Measurements from ENCODE around the gene CNN2.
A peak's percentile ranks its signal among the peaks of the same experiment; 100 is the strongest.

CNN2 gene

DNA sequence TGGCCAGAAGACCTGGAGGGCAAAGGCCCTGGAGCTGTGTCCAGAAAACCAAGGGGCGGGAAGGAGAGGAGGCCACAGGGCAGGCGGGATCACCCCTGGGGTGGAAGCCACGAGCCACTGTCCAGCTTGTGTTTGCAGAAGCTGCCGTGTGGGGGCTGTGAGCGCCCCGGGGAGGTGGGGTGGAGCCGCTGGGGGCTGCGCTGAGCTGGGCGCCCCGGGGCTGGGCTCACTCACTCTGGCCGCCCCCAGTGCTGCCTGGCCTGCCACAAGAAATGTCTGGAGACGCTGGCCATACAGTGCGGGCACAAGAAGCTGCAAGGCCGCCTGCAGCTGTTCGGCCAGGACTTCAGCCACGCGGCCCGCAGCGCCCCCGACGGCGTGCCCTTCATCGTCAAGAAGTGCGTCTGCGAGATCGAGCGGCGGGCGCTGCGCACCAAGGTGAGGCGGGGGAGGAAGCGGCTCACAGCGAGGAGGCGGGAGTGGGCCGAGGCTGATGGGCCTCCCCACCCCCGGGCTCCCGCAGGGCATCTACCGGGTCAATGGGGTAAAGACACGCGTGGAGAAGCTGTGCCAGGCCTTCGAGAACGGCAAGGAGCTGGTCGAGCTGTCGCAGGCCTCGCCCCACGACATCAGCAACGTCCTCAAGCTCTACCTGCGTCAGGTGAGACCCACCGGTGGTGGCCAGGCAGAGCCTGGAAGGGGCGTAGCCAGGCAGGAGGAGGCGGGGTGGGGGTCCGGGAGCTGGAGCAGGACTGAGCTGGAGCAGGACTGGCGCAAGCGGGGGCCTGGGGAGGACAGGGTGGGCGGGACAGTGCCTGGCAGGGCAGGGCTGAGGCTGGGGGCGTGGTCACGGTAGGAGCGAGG, 55.1 kb downstream of the CNN2 start:
- no peak for DNase-seq (ENCODE audit: low spot score)

DNA sequence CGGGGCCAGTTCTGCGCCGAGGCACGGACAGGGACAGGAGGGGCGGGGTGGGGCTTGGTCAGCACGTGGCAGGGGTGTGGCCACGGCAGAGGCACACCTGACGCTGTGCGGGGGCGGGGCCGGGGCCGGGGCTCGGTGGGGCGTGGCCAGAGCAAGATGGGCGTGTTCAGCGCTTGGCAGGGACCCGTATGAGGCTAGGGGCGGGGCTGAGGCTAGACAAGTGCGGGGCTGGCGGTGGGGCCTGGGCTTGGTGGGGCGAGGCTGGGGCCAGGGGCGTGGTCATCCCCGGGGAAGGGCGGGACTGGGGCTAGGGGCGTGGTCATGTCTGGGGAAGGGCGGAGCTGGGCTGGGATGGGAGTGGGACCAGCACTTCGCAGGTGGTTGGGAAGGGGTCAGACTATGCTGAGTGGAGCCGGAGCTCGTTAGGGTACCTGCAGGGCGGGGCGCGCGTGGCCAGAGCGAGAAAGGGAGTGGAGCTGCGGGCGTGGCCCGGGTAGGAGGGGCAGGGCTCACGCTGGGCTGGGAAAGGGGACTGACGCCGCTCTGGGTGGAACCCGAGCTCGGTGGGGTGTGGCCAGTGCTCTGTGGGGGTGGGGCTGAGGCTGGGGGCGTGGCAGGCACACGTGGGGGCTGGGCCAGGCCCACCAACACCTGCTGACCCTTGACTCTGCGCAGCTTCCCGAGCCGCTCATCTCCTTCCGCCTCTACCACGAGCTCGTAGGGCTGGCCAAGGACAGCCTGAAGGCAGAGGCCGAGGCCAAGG, 55.9 kb downstream of the CNN2 start:
- DNase-seq (ENCODE audit: low spot score), result peak; percentile 83

DNA sequence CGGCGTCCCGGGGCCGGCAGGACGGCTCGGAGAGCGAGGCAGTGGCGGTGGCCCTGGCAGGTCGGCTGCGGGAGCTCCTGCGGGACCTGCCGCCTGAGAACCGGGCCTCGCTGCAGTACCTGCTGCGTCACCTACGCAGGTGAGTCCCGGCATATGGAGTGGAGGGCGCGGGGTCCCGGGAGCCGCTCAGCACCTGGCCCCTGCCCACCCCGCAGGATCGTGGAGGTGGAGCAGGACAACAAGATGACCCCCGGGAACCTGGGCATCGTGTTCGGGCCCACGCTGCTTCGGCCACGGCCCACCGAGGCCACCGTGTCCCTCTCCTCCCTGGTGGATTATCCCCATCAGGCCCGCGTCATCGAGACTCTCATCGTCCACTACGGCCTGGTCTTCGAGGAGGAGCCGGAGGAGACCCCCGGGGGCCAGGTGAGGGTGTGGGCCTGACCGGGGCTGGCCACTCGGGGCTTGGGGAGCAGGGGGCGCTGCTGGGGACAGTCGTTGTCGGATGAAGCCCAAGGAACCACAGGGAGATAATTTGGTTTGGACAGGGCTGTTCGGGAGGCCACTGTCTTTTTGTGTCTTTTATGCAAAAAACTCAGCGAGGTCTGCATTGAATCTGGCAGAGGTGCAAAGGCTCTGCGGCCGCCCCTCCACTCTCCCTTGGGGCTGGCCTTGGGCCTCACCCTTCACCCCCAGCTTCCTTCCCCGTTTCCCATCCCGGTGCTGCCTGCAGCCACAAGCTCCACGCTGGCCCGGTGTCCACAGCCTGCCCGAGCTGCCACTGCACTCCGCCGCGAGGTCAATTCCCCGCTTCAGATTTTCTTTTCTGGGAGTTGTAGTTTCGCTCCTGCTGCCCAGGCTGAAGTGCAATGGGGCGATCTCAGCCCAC, 56.8 kb downstream of the CNN2 start:
- DNase-seq (ENCODE audit: low spot score), result no peak

DNA sequence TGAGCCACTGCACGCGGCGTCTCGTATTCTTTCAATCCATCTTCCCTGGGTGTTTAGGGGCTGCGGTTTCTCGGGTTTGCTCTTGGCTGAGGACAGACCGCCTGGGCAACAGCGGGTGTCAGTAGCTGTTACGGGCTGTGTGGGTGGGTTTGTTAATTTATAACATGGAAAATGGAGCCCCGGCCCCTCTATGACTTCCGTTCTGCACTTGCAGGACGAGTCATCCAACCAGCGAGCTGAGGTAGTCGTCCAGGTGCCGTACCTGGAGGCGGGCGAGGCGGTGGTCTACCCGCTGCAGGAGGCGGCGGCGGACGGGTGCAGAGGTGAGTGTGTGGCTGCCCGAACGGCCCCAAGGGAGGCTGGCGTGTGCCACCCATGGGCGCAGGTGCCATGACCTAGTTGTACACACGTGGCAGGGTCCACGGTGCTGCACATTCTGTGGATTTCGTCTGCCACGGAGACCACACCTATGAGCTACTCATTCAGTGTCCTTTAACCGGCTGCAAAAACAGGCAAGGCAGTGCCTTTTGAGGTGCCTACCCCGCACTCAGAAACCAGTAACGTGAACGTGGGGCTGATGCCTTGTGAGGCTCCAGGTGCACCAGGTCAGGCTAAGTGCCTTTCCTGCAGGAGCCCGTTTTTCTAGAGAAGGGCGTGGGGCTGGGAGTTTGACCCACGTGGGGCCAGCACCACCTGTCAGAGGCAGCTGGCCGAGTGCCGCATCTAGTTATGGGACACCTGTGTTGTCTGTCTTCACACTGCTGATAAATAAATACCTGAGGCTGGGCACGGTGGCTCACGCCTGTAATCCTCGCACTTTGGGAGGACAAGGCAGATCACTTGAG, 57.8 kb downstream of the CNN2 start:
- DNase-seq (ENCODE audit: low spot score), result no peak

DNA sequence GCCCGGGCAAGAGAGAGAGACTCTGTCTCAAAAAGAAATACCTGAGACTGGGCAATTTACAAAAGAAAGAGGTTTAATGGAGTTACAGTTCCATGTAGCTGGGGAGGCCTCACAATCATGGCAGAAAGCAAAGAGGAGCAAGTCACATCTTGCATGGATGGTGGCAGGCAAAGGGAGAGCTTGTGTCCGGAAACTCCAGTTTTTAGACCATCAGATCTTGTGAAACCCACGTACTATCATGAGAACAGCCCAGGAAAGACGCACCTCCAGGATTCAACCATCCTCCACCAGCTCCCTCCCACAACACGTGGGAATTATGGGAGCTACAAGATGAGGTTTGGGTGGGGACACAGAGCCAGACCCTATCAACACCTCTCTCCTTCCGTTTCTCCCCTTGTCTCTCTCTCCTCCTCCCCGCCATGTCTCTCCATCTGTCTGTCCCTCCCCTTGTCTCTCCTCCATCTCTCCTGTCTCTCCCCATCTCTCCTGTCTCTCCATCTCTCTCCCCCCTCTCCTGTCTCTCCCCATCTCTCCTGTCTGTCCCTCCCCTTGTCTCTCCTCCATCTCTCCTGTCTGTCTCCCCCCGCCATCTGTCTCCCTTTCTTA, 58.7 kb downstream of the CNN2 start:
- DNase-seq (ENCODE audit: low spot score), result no peak

DNA sequence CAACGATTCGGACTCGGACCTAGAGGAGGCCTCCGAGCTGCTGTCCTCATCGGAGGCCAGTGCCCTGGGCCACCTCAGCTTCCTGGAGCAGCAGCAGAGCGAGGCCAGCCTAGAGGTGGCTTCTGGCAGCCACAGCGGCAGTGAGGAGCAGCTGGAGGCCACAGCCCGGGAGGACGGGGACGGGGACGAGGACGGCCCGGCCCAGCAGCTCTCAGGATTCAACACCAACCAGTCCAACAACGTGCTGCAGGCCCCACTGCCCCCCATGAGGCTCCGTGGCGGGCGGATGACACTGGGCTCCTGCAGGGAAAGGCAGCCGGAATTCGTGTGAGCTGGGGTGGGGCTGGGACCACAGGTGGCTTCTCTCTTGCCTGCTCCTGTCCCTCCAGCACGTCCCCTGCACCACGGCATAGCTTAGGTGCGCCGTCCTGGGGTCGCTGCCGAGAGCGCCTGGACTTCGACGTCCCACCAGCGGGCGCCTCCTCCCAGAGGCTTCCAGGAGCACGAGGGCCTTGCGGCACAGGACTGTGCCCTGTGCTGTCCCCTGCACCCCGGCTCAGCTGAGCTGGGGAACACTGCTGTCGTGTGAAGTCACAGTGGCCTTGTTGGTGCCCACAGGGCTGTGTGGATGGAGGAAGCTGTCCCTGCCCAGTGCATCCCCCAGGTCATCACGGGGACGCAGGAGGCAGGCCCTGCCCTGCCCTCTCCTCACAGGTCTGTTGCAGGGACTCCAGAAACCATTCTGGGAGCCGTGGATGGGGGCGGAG, 59.5 kb downstream of the CNN2 start:
- no peak for DNase-seq (ENCODE audit: low spot score)

DNA sequence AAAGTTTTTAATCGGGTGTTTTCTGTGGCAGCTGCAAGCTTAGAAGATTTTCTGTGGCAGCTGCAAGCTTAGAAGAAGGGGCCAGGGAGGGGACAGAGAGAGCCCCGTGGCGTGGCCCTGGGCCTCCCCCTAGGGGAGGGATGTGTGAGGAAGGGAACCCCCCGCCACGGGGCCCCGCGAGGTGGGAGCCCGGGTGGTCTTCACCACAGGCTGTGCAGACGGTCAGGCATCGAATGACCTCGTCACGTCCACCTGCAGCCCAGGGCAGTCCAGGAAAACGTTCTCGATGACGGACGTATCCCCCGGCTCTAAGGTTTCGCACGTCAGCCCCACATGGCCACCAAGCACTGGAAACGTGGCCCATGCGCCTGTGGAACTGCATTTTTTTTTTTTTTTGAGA, 60.2 kb downstream of the CNN2 start:
- no peak for DNase-seq (ENCODE audit: low spot score)

DNA sequence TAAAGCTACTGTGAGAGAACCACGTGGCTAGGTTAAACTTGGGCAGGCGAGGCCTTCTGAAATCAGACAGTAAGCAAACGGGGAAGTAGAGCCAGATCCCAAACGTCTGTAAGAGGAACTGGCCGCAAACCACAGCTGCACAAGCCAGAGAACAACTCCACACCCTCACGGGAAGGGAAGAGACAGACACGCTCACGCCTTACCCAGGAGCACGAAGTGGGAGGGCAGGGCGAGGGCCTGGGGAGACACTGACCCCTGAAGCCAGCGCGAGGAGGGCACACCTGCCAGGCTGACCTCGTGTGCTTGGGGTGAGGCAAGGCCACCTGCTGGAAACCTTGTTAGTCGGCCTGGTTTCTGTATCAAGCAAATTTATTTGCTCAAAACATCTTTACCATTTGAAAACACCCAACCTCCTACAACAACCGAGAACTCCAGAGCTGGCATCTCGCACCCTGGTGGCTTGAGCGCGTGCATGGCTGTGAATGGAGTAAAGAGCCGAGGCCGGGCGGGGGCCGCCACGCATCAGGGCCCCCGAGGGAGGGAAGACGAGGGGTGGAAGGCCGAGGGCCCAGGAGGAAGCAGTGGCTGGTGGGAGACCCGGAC, 61.5 kb downstream of the CNN2 start:
- DNase-seq (ENCODE audit: low spot score), result peak; percentile 52

DNA sequence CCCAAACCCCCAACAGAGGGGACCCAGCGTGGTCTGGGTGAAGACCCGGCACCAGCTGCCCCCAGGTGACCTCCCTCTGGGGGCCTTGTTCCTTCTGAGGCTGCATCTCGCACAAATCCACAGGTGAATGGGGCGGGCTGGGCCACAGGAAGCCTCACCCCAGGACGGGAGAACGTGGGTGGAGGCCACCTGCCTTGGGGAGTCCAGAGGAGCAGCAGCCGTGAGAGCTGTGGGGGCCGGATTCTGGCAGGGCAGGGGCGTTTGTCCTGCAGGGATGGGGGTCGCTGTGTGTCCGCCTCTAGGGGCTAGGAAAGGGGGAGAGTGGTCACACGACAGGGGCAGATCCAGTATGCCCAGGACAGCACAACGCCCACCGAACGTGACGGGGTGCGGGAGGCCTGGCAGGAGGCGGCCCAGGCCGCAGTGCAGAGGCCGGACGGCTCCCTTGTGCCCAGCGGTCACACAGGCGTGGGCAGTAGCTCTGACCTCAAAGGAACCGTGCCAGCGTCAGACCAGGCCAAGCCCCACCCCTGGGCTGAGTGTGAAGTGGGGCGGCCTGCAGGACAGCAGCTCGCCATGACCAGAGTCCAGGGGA, 62.1 kb downstream of the CNN2 start:
- DNase-seq (ENCODE audit: low spot score), result no peak

Data from CD4-positive, alpha-beta T cell treated with Interleukin-2 at 100 ng/mL for 4 hours (primary cell).